ENCODE data around the gene ESR2. TPM values are rescaled to one million over a fixed set of nuclear protein-coding genes. Genes with fewer than 3 reads are reported as not detected.

Gene ESR2
- total RNA-seq, 4 donors from 2014 or later = 0.51 TPM; not detected in 3

- Histone ChIP-seq H3K4me1 (no peaks in the 10 kb centered on the region), H3K27ac (no peak overlapping the region), H3K9me3 (no peaks in the 10 kb centered on the region), H3K4me3 (no peak overlapping the region), H3K27me3 (no peaks in the 10 kb centered on the region), H3K36me3 (no peaks in the 10 kb centered on the region)
- intact Hi-C loops (cut with DNase I; ENCODE audit: low total_unique reads) = loop anchor here (2.0 kb wide), 1 partner anchor 503 kb away; no protein-coding TSS in a partner anchor
- in situ Hi-C loops (cut with MboI; ENCODE audit: low sequenced_read_pairs in 4 of 4) = loop anchor here (10.0 to 25.0 kb wide), 6 partner anchors 139 to 509 kb away; no protein-coding TSS in a partner anchor
- ATAC-seq (peak; percentile 77 to 92), DNase-seq (no peak)
- TF ChIP-seq POLR2A (IDR thresholded peaks at IDR 0.05) (no peak), CTCF (IDR thresholded peaks at IDR 0.05 in 4 of 5, conservative IDR thresholded peaks at IDR 0.05 in 1 of 5) (peak; percentile 63 to 86 (median 79))
These were observed 9.3 kb upstream of the ESR2 start for GRCh38 chr14:64303471-64303917.

GRCh38 chr14:64298773-64299172 is 4.6 kb upstream of the ESR2 start:
- H3K27ac ChIP-seq = no peak overlapping the region
- in situ Hi-C loops (cut with MboI; ENCODE audit: low sequenced_read_pairs in 4 of 4) (loop anchor here in 2 of 4 donors (25.0 kb wide), 2 partner anchors 136 to 261 kb away; no protein-coding TSS in a partner anchor), intact Hi-C loops (cut with DNase I; ENCODE audit: low total_unique reads) (loop anchor here (5.0 to 10.0 kb wide), 3 partner anchors 66 to 286 kb away; no protein-coding TSS in a partner anchor)
- TF ChIP-seq POLR2A (IDR thresholded peaks at IDR 0.05) (no peak), CTCF (IDR thresholded peaks at IDR 0.05 in 4 of 5, conservative IDR thresholded peaks at IDR 0.05 in 1 of 5) (no peak)
- no peaks in the 10 kb centered on the region for H3K27me3 ChIP-seq
- DNase-seq (no peak), ATAC-seq (no peak)
- H3K4me1 ChIP-seq = peaks cover 7 to 8% of the 10 kb centered on the region in 2 donors
- no peak overlapping the region for H3K4me3 ChIP-seq
- H3K9me3 ChIP-seq = no peaks in the 10 kb centered on the region
- no peaks in the 10 kb centered on the region for H3K36me3 ChIP-seq

DNA sequence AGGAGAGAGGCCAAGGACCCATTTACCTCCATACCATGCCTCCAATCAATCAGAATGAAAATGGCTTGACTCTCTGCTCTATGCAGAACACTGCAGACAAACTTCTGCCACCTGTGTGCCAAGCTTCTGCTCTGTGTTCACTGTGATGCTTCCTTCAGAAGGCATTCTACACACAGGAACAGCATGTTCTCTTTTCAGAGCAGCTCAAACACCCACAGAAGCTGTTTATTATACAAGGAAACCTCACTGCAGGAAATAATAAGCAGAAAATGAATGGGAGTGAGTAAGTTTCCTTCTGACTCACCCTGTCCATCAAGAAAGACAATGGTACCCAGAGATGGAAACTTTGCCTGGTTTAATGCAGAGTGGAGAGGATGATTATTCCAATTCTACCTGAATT is 2.4 kb upstream of the ESR2 start:
- H3K4me3 ChIP-seq = no peak overlapping the region
- H3K27me3 ChIP-seq = no peaks in the 10 kb centered on the region
- DNase-seq (no peak), ATAC-seq (no peak)
- TF ChIP-seq POLR2A (IDR thresholded peaks at IDR 0.05) = no peak
- TF ChIP-seq CTCF (IDR thresholded peaks at IDR 0.05 in 4 of 5, conservative IDR thresholded peaks at IDR 0.05 in 1 of 5) = no peak
- intact Hi-C loops (cut with DNase I; ENCODE audit: low total_unique reads) = loop anchor here (5.0 to 10.0 kb wide), 3 partner anchors 64 to 284 kb away; no protein-coding TSS in a partner anchor
- H3K4me1 ChIP-seq = peaks cover 9 to 10% of the 10 kb centered on the region in 2 donors
- no peaks in the 10 kb centered on the region for H3K36me3 ChIP-seq
- H3K27ac ChIP-seq = no peak overlapping the region
- in situ Hi-C loops (cut with MboI; ENCODE audit: low sequenced_read_pairs in 4 of 4) = loop anchor here in 2 of 4 donors (25.0 kb wide), 2 partner anchors 134 to 259 kb away; no protein-coding TSS in a partner anchor
- no peaks in the 10 kb centered on the region for H3K9me3 ChIP-seq

DNA sequence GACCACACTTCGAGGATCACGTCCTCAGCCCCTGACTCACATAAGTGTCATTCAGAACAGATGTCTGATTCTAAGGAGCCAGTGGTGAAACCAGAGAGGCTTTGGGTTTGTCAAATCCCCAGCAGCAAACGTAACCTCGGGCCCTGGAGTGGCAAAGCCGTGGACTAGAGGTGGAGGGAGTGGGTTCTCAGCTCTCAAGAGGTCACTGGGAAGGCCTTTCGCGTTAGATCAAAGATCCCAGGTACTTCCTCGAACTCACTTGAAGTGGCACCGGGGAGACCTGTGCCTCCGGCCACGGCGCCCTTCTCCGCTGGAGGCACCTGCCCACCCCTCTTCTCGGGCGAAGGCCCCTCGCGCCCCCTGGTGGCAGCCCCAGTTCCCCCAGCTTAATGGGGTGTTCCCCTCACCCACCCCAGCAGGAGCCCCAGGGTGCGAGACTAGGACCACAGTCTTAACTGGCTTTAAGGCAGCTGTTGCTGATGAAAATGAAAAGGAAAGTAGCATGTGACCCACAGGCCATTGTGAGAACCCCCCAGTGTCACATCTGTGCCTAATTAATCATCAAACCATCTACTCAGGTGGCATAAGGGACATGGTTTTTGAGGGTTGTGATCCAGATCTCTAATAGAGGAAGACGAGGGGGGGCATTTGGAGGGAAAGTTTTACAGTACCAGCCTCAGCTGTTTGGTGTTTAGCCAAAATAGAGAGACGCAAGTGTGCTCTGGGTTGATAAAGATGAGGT is 672 bp upstream of the ESR2 start:
- H3K4me1 ChIP-seq = peaks cover 9 to 10% of the 10 kb centered on the region in 2 donors
- ATAC-seq (peak; percentile 84 to 90), DNase-seq (peak; percentile 42 to 72)
- in situ Hi-C loops (cut with MboI; ENCODE audit: low sequenced_read_pairs in 4 of 4) (loop anchor here in 2 of 4 donors (25.0 kb wide), 2 partner anchors 133 to 258 kb away; no protein-coding TSS in a partner anchor), intact Hi-C loops (cut with DNase I; ENCODE audit: low total_unique reads) (loop anchor here (5.0 to 10.0 kb wide), 3 partner anchors 63 to 283 kb away; no protein-coding TSS in a partner anchor)
- H3K27me3 ChIP-seq = no peaks in the 10 kb centered on the region
- no peaks in the 10 kb centered on the region for H3K36me3 ChIP-seq
- H3K4me3 ChIP-seq = peak overlapping the region; percentile 43 to 61 (median 50)
- H3K9me3 ChIP-seq = no peaks in the 10 kb centered on the region
- peak overlapping the region in 1 of 4 donors; percentile 27 for H3K27ac ChIP-seq
- TF ChIP-seq CTCF (IDR thresholded peaks at IDR 0.05 in 4 of 5, conservative IDR thresholded peaks at IDR 0.05 in 1 of 5) (peak; percentile 59 to 92 (median 87)), POLR2A (IDR thresholded peaks at IDR 0.05) (no peak)
